GM12872 (cell line): ENCODE measurements around the gene TMEM176B.

Experiments used
- TF ChIP-seq, protein P1 (sequence below): IDR thresholded peaks from 3 replicates; pipeline ENCODE4 v1.5.1; 2011; ENCODE audit warnings: low read depth, mild to moderate bottlenecking, low read length, moderate library complexity; ENCODE audit not compliant: insufficient read depth

The TMEM176B gene

GRCh38 chr7:150820148-150820547 is 20.0 kb upstream of the TMEM176B start:
- TF ChIP-seq, protein P1, sequence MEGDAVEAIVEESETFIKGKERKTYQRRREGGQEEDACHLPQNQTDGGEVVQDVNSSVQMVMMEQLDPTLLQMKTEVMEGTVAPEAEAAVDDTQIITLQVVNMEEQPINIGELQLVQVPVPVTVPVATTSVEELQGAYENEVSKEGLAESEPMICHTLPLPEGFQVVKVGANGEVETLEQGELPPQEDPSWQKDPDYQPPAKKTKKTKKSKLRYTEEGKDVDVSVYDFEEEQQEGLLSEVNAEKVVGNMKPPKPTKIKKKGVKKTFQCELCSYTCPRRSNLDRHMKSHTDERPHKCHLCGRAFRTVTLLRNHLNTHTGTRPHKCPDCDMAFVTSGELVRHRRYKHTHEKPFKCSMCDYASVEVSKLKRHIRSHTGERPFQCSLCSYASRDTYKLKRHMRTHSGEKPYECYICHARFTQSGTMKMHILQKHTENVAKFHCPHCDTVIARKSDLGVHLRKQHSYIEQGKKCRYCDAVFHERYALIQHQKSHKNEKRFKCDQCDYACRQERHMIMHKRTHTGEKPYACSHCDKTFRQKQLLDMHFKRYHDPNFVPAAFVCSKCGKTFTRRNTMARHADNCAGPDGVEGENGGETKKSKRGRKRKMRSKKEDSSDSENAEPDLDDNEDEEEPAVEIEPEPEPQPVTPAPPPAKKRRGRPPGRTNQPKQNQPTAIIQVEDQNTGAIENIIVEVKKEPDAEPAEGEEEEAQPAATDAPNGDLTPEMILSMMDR = no peak

DNA sequence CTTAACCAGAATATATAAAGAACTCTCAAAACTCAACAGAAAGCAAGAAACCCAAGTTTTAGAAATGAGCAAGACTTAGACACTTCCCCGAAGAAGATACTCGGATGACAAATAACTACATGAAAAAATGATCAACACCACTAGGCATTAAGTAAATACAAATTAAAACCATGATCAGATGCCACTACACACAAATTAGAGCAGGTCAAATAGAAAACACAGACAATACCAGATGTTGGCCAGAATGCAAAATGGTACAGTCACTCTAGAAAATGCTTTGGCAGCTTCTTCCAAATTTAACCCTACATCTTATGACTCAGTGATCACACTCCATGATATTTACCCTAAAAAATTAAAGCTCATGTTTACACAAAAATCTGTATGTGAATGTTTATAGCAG is 18.8 kb upstream of the TMEM176B start:
- TF ChIP-seq, protein P1 = no peak

DNA sequence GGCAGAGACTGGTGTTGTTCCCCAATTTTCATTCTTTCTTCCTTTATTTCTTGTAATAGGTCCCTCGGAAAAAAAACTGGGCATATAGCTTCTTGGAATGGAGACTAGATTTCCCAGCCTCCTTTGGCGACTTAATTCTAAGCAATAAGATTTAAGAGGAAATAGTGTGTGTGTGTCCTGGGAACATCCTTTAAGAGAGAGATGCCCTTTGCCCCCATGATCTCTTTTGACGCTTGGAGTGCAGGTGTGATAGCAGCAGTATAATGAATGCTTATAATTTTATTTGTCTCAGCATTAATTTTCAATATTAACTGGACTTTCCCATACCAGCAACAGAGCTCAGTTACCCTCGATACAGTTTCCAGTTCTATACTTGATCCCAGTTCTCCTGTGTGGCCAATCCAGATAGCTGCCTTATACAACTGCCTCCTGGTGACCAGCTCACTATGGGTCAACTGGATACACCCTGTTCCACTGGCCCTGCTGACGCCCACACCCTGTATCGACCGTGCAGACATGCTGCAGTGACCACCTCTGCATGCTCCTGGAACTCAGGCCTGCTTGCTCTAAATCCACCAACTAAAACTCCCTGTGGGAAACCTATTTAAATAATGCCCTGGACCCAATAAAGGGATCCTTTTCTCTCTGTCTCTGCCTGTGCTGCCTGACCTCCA is 14.3 kb upstream of the TMEM176B start:
- TF ChIP-seq, protein P1 = no peak

DNA sequence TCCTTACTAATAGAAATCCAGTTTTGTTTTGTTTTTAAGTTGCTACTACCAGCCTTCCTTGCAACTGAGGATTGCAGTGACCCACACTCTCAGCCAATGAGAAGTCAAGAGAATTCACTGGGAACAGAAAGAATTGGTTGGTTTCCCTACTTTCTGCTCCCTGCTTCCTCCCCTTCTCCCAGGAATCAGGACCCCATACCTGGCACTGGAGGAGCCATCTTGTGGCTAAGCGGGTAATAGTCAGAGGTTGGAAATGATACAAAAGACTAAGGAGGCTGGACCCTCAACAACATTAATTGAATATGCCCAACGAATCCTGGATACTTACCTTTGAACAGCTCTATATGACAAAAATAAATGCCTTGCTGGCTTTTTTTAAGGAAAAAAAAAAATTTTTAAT is 6.7 kb upstream of the TMEM176B start:
- TF ChIP-seq, protein P1 = no peak

- TF ChIP-seq, protein P1 = no peak
Measured at GRCh38 chr7:150806454-150806853, 6.3 kb upstream of the TMEM176B start.

DNA sequence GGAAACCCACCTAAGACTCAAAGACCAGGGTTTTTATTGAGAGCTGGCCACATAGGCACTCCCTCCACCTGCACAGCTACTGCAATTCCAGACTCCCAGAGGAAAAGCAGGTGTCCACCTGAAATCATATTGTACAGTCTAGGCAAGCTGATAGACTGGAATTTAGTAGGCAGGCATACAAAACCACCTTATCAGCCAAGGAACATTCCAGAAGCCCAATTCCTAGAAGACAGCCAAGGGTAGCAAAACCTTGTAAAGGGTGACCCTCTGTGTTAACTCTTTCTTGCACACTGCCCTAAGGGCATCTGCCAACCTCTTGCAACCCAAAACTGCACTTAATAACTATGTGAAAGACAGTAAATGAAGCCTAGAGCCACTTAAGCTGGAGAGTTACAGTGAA is 5.7 kb upstream of the TMEM176B start:
- TF ChIP-seq, protein P1 = no peak

DNA sequence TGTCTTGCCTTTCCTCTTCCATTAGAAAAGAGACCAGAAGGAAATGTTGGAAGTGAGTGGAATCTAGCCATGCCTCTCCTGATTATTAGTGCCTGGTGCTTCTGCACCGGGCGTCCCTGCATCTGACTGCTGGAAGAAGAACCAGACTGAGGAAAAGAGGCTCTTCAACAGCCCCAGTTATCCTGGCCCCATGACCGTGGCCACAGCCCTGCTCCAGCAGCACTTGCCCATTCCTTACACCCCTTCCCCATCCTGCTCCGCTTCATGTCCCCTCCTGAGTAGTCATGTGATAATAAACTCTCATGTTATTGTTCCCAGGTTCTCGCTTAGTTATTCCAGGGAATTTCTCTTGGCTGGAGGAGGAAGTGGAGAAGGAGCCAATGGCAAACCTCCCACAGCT is 4.6 kb upstream of the TMEM176B start:
- TF ChIP-seq, protein P1 = no peak
